Thoracic aorta (tissue), 2 donors: Measurements from ENCODE around the gene PSD. TPM values are rescaled to one million over a fixed set of nuclear protein-coding genes. Genes with fewer than 3 reads are reported as not detected.

Source experiments
- ATAC-seq: fragments of 150-250 bp; one replicate; pipeline ENCODE4 v1.8.0; 2017; ENCODE audit warnings: low read depth; ENCODE audit not compliant: insufficient number of reproducible peaks, low FRiP score
- DNase-seq: peaks from one replicate; pipeline ENCODE4 v3.0.0-alpha.2; 2020; ENCODE audit warnings: low spot score
- H3K27ac ChIP-seq, 2 donors: fragments of 200-600 bp; sonication (generic); 1 replicate in 1 of 2; 2 replicates in 1 of 2; pipeline ENCODE4 v1.5.1; 2016; ENCODE audit warnings: mild to moderate bottlenecking in 2 of 2, moderate library complexity in 2 of 2
- H3K27me3 ChIP-seq: fragments of 200-600 bp; sonication (generic); replicated peaks from 2 replicates; pipeline ENCODE4 v1.6.0; 2016; ENCODE audit warnings: mild to moderate bottlenecking; ENCODE audit not compliant: insufficient read depth
- H3K36me3 ChIP-seq: fragments of 200-600 bp; sonication (generic); one replicate; pipeline ENCODE4 v1.5.1; 2016
- H3K4me1 ChIP-seq, 2 donors: fragments of 200-600 bp; sonication (generic); 1 replicate in 1 of 2; 2 replicates in 1 of 2; pipeline versions ENCODE4 v1.5.1 to v1.6.0; 2016; ENCODE audit warnings: low read depth in 2 of 2, mild to moderate bottlenecking in 1 of 2; ENCODE audit not compliant: control insufficient read depth in 1 of 2
- H3K4me3 ChIP-seq: fragments of 200-600 bp; sonication (generic); 2 replicates; pipeline ENCODE4 v1.5.1; 2016; ENCODE audit warnings: mild to moderate bottlenecking
- H3K9me3 ChIP-seq: fragments of 200-600 bp; sonication (generic); 2 replicates; pipeline ENCODE4 v1.5.1; 2016
- total RNA-seq, 2 donors: library from RNA; depleted of rRNA; stranded (reverse); fragments of >200 nt; gene quantifications; one replicate each; pipeline versions ENCODE4 v1.1.0 to v1.2.3, GENCODE V29; 2016
- TF ChIP-seq, protein P1 (sequence below): fragments of 200-600 bp; sonication (generic); IDR thresholded peaks from one replicate; pipeline ENCODE4 v1.5.1; 2019; ENCODE audit warnings: antibody characterized with exemption

PSD gene
- total RNA-seq, 2 donors from 2014 or later = 0.21 TPM; not detected in 1

DNA sequence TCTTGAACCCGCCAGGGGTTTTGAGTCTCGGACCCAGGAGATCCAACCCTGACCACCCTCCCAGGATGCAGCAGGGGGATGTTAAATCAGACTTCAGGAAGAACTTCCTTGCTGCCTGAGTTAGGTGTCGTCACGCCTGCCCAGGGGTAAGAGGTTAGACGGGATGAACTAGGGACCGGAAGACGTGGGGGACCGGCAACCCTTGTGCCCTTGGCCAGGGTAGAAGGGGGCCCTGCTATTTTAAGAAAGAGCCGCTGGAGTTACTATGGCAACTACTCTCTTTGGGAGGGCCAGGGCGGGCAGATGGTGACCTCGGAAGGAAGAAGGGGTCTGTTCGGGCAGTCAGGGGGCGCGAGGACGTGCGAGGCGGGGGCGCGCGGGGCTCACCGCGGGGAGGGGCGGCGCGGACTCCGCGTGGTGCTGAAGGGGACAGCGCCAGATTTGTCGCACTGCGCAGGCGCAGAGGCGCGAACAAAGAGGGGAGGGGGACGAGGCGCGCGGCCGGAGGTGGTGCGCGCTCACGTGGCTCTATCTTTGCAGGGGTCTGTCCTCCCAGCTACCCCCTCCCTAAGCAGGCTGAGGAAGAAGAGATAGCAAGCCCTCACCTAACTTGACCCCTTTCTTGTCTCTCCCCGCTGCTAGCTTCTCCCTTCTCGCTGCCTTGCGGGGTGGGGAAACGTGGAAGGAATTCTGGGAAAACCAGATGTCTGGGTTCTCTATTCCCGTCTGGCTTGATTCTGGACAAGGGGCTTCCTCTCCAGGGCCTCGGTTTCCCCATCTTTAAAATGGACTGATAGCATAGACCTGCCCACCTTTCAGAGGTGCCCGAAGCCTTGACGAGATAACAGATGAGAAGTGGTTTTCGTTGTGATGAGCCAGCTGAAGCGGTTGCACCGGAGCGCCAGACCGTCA lies 940 bp upstream of the PSD start:
- peak overlapping the region in 1 of 2 donors; percentile 72 for H3K27ac ChIP-seq
- H3K4me1 ChIP-seq = peaks cover 21 to 33% of the 10 kb centered on the region in 2 donors
- DNase-seq (no peak), ATAC-seq (no peak)
- H3K27me3 ChIP-seq = no peaks in the 10 kb centered on the region
- TF ChIP-seq, protein P1, sequence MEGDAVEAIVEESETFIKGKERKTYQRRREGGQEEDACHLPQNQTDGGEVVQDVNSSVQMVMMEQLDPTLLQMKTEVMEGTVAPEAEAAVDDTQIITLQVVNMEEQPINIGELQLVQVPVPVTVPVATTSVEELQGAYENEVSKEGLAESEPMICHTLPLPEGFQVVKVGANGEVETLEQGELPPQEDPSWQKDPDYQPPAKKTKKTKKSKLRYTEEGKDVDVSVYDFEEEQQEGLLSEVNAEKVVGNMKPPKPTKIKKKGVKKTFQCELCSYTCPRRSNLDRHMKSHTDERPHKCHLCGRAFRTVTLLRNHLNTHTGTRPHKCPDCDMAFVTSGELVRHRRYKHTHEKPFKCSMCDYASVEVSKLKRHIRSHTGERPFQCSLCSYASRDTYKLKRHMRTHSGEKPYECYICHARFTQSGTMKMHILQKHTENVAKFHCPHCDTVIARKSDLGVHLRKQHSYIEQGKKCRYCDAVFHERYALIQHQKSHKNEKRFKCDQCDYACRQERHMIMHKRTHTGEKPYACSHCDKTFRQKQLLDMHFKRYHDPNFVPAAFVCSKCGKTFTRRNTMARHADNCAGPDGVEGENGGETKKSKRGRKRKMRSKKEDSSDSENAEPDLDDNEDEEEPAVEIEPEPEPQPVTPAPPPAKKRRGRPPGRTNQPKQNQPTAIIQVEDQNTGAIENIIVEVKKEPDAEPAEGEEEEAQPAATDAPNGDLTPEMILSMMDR = no peak
- H3K4me3 ChIP-seq = peak overlapping the region; percentile 99
- peaks cover 12% of the 10 kb centered on the region for H3K36me3 ChIP-seq
- no peaks in the 10 kb centered on the region for H3K9me3 ChIP-seq

DNA sequence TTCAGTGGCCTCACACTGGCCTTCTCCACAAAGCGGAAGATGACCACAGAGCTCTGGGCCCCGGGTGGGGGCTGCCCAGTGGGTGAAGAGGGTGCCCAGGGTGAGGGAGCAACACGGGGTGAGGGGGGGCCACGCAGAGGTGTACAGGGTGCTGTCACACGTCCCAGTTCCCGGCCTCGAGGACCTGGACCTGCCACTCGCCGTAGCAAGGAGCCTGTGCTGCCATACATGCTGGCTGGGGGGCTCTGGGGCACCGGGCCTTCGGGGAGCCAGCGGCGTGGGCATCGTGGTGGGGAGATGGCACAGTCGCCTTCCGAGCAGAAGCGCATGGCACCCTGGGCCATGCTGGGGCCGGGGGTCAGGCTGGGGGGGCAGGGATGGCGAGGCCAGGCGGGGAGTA lies 1.9 kb downstream of the PSD start:
- H3K4me1 ChIP-seq = peaks cover 10 to 15% of the 10 kb centered on the region in 2 donors
- H3K27me3 ChIP-seq = peaks cover 4% of the 10 kb centered on the region
- H3K36me3 ChIP-seq = no peaks in the 10 kb centered on the region
- TF ChIP-seq, protein P1 = no peak
- no peak overlapping the region for H3K27ac ChIP-seq
- H3K9me3 ChIP-seq = no peaks in the 10 kb centered on the region
- DNase-seq (no peak), ATAC-seq (no peak)
- no peak overlapping the region for H3K4me3 ChIP-seq

DNA sequence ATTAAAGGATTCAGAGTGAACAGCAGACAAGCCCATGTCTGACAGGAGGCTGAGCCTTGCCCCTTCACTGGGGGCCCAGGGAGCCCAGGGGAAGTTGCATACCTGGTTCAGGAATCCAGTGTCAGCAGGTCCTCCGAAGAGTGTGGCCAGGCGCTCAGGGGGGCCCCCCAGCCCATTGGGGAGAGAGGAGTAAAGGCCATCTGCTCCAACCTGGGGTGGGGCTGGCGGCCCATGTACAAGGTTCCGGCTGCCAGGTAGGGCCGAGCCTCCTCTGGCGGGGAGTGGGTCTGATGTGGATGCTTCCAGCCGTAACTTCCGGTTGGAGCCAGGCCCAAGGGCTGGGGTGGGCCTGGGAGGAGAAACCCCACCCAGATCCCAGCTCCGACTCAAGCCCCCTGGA lies 2.3 kb downstream of the PSD start:
- Histone ChIP-seq H3K9me3 (no peaks in the 10 kb centered on the region), H3K27ac (no peak overlapping the region), H3K36me3 (no peaks in the 10 kb centered on the region), H3K4me1 (peaks cover 10 to 15% of the 10 kb centered on the region in 2 donors), H3K4me3 (no peak overlapping the region), H3K27me3 (peaks cover 8% of the 10 kb centered on the region)
- TF ChIP-seq, protein P1 = no peak
- no peak for DNase-seq
- ATAC-seq = no peak

DNA sequence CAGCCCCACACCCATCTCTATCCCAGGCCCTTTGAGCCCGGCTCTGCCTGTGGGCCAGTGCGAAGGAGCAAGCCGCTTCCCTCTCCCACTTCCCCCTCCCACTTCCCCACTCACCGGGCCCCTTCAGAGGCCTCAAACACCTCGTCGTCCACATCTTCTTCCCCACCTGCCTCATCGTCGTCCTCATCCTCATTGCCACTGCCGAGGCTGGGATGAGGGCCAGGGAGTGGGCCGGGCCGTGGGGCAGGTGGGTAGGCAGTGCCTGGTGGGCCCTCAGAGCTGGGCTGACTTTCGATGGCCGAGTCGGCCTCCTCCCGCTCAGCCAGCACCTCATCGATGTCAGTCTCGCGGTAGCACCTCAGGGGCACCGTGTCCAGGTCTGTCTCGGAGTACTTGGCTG lies 3.8 kb downstream of the PSD start:
- H3K9me3 ChIP-seq = no peaks in the 10 kb centered on the region
- DNase-seq = no peak
- TF ChIP-seq, protein P1 = no peak
- peaks cover 15% of the 10 kb centered on the region for H3K27me3 ChIP-seq
- H3K4me1 ChIP-seq = peaks cover 11 to 18% of the 10 kb centered on the region in 2 donors
- H3K36me3 ChIP-seq = no peaks in the 10 kb centered on the region
- H3K4me3 ChIP-seq = no peak overlapping the region
- ATAC-seq = no peak
- H3K27ac ChIP-seq = no peak overlapping the region

DNA sequence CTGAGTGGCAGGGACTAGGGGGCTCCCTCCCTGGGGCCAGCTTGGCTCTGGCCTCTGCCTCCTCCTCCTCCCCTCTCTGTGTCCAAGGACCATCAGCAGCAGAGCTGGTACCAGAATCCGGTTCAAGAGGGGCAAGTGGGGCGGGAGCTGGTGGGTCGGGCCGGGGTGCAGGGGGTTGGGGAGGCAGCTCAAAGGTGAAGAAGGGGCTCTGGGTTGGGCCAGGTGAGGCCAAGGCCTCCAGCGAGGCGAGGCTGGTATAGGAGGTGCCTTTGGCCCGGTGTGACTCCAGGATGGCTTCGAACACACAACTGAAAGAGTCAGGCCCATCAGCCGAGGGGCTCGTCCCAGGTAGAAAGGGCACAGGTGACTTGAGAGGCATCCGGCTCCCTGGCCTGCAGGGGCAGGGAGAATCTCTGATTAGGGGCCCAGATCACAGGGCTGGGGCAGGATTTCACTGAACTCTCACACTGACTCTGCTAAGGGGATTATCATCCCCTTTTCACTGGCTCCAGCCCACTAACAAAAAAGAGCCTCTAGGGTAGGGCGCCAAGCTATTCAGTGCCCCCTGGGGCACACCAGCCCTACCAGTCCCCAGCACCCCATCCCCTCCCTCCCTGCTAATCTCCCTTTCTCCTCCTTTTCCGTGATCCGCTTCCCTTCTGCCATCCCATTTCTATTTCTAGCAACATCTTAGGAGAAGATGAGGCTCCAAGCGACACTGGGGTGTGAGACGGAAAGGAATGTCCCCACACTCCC lies 4.6 kb downstream of the PSD start:
- ATAC-seq = no peak
- Histone ChIP-seq H3K4me1 (peaks cover 6 to 10% of the 10 kb centered on the region in 2 donors), H3K27ac (no peak overlapping the region), H3K27me3 (peaks cover 15% of the 10 kb centered on the region), H3K36me3 (no peaks in the 10 kb centered on the region), H3K4me3 (no peak overlapping the region), H3K9me3 (no peaks in the 10 kb centered on the region)
- DNase-seq = no peak
- TF ChIP-seq, protein P1 = no peak
